K562 (cell line): ENCODE results near the gene CLDN5. TPM values are rescaled to one million over a fixed set of nuclear protein-coding genes. Genes with fewer than 3 reads are reported as not detected.
A peak's percentile ranks its signal among the peaks of the same experiment; 100 is the strongest.

Source experiments
- ATAC-seq: fragments of 200-7000 bp; cut with Tn5 transposase; 3 replicates; pipeline ENCODE4 v1.9.1; 2020; ENCODE audit warnings: moderate library complexity
- BruUV-seq: library from RNA; stranded (reverse); fragments of 400-500 nt; replicated peaks from 2 replicates; lab custom pipeline; 2021; lab: Mats Ljungman, UMichigan
- CTCF ChIA-PET: fragments of 300-600 bp; formaldehyde crosslinking; extraction: SDS; loops from one replicate; lab custom pipeline; 2021; ENCODE audit warnings: low intra/inter-chr PET ratio; lab: Yijun Ruan, JAX
- POLR2A ChIA-PET: fragments of 300-600, 350-650 bp; sonication (Branson Sonifier 250); formaldehyde crosslinking; extraction: SDS; loops from one replicate; lab custom pipeline; 2021; ENCODE audit warnings: antibody characterized with exemption, inconsistent platforms; lab: Yijun Ruan, JAX
- DNase-seq, 4 experiments: peaks; one replicate each; pipeline versions ENCODE4 v3.0.0 to v3.0.0-alpha.2; 2011 to 2018; ENCODE audit warnings: low spot score in 3 of 4, mixed read lengths in 3 of 4; ENCODE audit errors: extremely low read depth in 1 of 4
- FAIRE-seq: peaks from 2 replicates; lab custom pipeline; 2011; peaks lifted over from hg19 to GRCh38; lab: Jason Lieb, UNC
- H2AFZ ChIP-seq: 2 replicates; pipeline ENCODE4 v1.6.0; 2011; ENCODE audit warnings: low read depth, low read length, control low read depth, inconsistent platforms
- H3K27ac ChIP-seq: fragments of 200-600 bp; 3 replicates; pipeline ENCODE4 v1.8.0; 2011; ENCODE audit warnings: low read depth, mild to moderate bottlenecking, control low read depth, inconsistent platforms, low read length, moderate library complexity, mixed read lengths; ENCODE audit errors: extremely low read depth
- H3K27me3 ChIP-seq, 2 experiments: fragments of 300-600 bp in 1 of 2; 2 replicates in 1 of 2; 3 replicates in 1 of 2; pipeline versions ENCODE4 v1.6.0 to v1.8.0; 2011; ENCODE audit warnings: inconsistent platforms in 2 of 2, low read length in 2 of 2, mild to moderate bottlenecking in 1 of 2, mixed read lengths in 1 of 2, moderate library complexity in 1 of 2; ENCODE audit not compliant: control insufficient read depth in 2 of 2, insufficient read depth in 2 of 2
- H3K36me3 ChIP-seq: fragments of 300-600 bp; 3 replicates; pipeline ENCODE4 v1.8.0; 2011; ENCODE audit warnings: mild to moderate bottlenecking, low read length, inconsistent platforms; ENCODE audit not compliant: control insufficient read depth, insufficient read depth
- H3K4me1 ChIP-seq, 2 experiments: fragments of 200-600 bp in 1 of 2; replicated peaks in 1 of 2; 2 replicates in 1 of 2; 3 replicates in 1 of 2; pipeline versions ENCODE4 v1.5.1 to v1.8.0; 2011; ENCODE audit warnings: inconsistent platforms in 2 of 2, low read length in 2 of 2, mild to moderate bottlenecking in 1 of 2, mixed read lengths in 1 of 2, moderate library complexity in 1 of 2; ENCODE audit not compliant: control insufficient read depth in 2 of 2, insufficient read depth in 2 of 2
- H3K4me2 ChIP-seq: 2 replicates; pipeline ENCODE4 v1.6.1; 2011; ENCODE audit warnings: low read length, control low read depth, inconsistent platforms, mixed read lengths; ENCODE audit not compliant: insufficient read depth
- H3K4me3 ChIP-seq: fragments of 200-600 bp; sonication (generic), shearing (Covaris generic); 2 replicates; pipeline ENCODE4 v1.5.1; 2016; ENCODE audit warnings: control low read depth, inconsistent platforms
- H3K79me2 ChIP-seq: fragments of 200-600 bp; 3 replicates; pipeline ENCODE4 v1.8.0; 2011; ENCODE audit warnings: low read length, inconsistent platforms; ENCODE audit not compliant: control insufficient read depth, insufficient read depth
- H3K9ac ChIP-seq, 2 experiments: 2 replicates each; pipeline versions ENCODE4 v1.6.0 to v1.6.1; 2011; ENCODE audit warnings: low read depth in 2 of 2, low read length in 2 of 2, control low read depth in 1 of 2, inconsistent platforms in 1 of 2, mild to moderate bottlenecking in 1 of 2, mixed read lengths in 1 of 2; ENCODE audit not compliant: insufficient read depth in 1 of 2
- H3K9me1 ChIP-seq: one replicate; pipeline ENCODE4 v1.6.0; 2011; ENCODE audit warnings: inconsistent platforms, mild to moderate bottlenecking, low read length, moderate library complexity; ENCODE audit not compliant: control insufficient read depth, insufficient read depth
- H3K9me3 ChIP-seq: replicated peaks from 2 replicates; pipeline ENCODE4 v1.5.1; 2011; ENCODE audit warnings: low read depth, low read length, inconsistent platforms; ENCODE audit not compliant: control insufficient read depth, insufficient read depth
- H4K20me1 ChIP-seq: replicated peaks from 2 replicates; pipeline ENCODE4 v1.6.1; 2011; ENCODE audit warnings: low read length, inconsistent platforms, mixed read lengths; ENCODE audit not compliant: control insufficient read depth, insufficient read depth
- AFF1 ChIP-seq, 2 experiments: fragments of 450-650 bp; IDR thresholded peaks; 2 replicates each; pipeline ENCODE4 v1.6.1; 2018; ENCODE audit warnings: mild to moderate bottlenecking in 2 of 2, low read depth in 1 of 2; ENCODE audit not compliant: partially characterized antibody in 2 of 2
- BMI1 ChIP-seq: fragments of 150-350 bp; IDR thresholded peaks from 2 replicates; pipeline ENCODE4 v1.6.1; 2014; ENCODE audit warnings: low read length
- EGR1 ChIP-seq: fragments of 450-650 bp; conservative IDR thresholded peaks from 2 replicates; pipeline ENCODE4 v1.6.1; 2017; ENCODE audit warnings: mild to moderate bottlenecking
- ELF4 ChIP-seq: fragments of 450-650 bp; formaldehyde crosslinking; IDR thresholded peaks from 2 replicates; pipeline ENCODE4 v1.4.0; 2022; ENCODE audit warnings: missing genetic modification characterization
- KLF10 ChIP-seq: fragments of 250-450 bp; sonication (Bioruptor Pico); IDR thresholded peaks from 2 replicates; pipeline ENCODE4 v1.6.1; 2021; ENCODE audit warnings: matching md5 sums
- ZFP36 ChIP-seq: fragments of 150-350 bp; IDR thresholded peaks from 2 replicates; pipeline ENCODE4 v1.6.1; 2018; ENCODE audit warnings: low read length, low read depth; ENCODE audit not compliant: partially characterized antibody
- ZNF175 ChIP-seq: fragments of 200-800 bp; sonication (Bioruptor generic); IDR thresholded peaks from 2 replicates; pipeline ENCODE4 v1.6.1; 2016; ENCODE audit warnings: low read depth, mild to moderate bottlenecking, missing genetic modification characterization, missing compliant biosample characterization
- in situ Hi-C: fragments of 300-500 bp; cut with MboI; formaldehyde crosslinking; loops from 4 replicates; pipeline ENCODE4 v1.15.0; 2018; ENCODE audit warnings: inconsistent platforms, mixed read lengths
- intact Hi-C: fragments of 100-400 bp; cut with micrococcal nuclease; formaldehyde crosslinking; loops from 2 replicates; pipeline ENCODE4 v1.14.2; 2022
- polyA plus RNA-seq, 8 experiments: library from polyadenylated mRNA; depleted of rRNA in 4 of 8; stranded (reverse) in 5 of 8; unstranded in 3 of 8; fragments of >200 nt; fragmentation: Nextera tagmentation in 2 of 8; fragmentation: Illumina TruSeq in 1 of 8; extraction: Ambion mirVana in 2 of 8; extraction: Trizol in 1 of 8; gene quantifications; 2 replicates each; pipeline versions ENCODE4 v1.2.1 to v1.2.3, GENCODE V29; 2011 to 2014; ENCODE audit warnings: inconsistent platforms in 1 of 8, missing spikeins in 1 of 8
- total RNA-seq, 7 experiments: library from RNA; depleted of rRNA in 6 of 7; stranded (reverse); fragments of >200 nt in 6 of 7; fragmentation: Illumina TruSeq in 2 of 7; extraction: Trizol in 2 of 7; gene quantifications; 2 replicates each; pipeline versions ENCODE4 v1.2.1 to v1.2.3, GENCODE V29; 2011 to 2021; ENCODE audit warnings: low replicate concordance in 1 of 7

CLDN5 gene
- total and polyA plus RNA-seq, 9 of the 15 experiments (the other 6 are each of a cell fraction or from before 2014, with no cell fraction given), result 0.20 TPM; not detected in 8

GRCh38 chr22:19543970-19544708 lies 19.9 kb upstream of the CLDN5 start (continued):
- no peak for TF ChIP-seq AFF1 (IDR thresholded peaks at IDR 0.05; ENCODE audit: low read depth in 1 of 2, partially characterized antibody in 2 of 2)
- no peak for TF ChIP-seq KLF10 (CRISPR knock-in tag)
- no peak for TF ChIP-seq ZNF175
- no peak for TF ChIP-seq ELF4

- no peak for FAIRE-seq
- Histone ChIP-seq H4K20me1 (0 out of 2 replicates have a peak, but pooled peaks cover 10% of the 10 kb centered on the region), H2AFZ (no peak overlapping the region), H3K9ac (no peak overlapping the region), H3K9me1 (no peaks in the 10 kb centered on the region), H3K36me3 (no peaks in the 10 kb centered on the region), H3K4me2 (no peak overlapping the region), H3K79me2 (no peaks in the 10 kb centered on the region), H3K9me3 (no peaks in the 10 kb centered on the region), H3K27ac (no peak overlapping the region), H3K4me1 (peaks cover 0 to 6% of the 10 kb centered on the region in 2 experiments; a peak in 1 of 5 replicates), H3K4me3 (no peak overlapping the region), H3K27me3 (peaks cover 63 to 69% of the 10 kb centered on the region in 2 experiments)
- intact Hi-C loops (no loop called here), in situ Hi-C loops (no loop called here)
- BruUV-seq, result no TSS peak
- CTCF ChIA-PET, result no interaction called here
- DNase-seq, result no peak
- POLR2A ChIA-PET, result interaction anchor here (0.7 to 1.2 kb wide), 3 partner anchors 15 to 324 kb away, joined by 3 to 6 read pairs (median 5); no protein-coding TSS in a partner anchor
- no peak for ATAC-seq
- TF ChIP-seq EGR1 (no peak), ZFP36 (peak; percentile 22), BMI1 (peak; percentile 45; the same call in 1 of the 2 replicates)
These were observed 16.2 kb upstream of the CLDN5 start for GRCh38 chr22:19540394-19540793.
